ENCODE data around the gene SCN9A. TPM values are rescaled to one million over a fixed set of nuclear protein-coding genes. Genes with fewer than 3 reads are reported as not detected.

SCN9A gene
- total RNA-seq, 4 donors from 2014 or later: 0.51 to 3.5 (median 1.3) TPM

GRCh38 chr2:166202778-166203177, 173.0 kb downstream of the SCN9A start:
- TF ChIP-seq POLR2A (IDR thresholded peaks at IDR 0.05) (no peak), CTCF (IDR thresholded peaks at IDR 0.05) (no peak)
- no peak overlapping the region for H3K4me3 ChIP-seq (ENCODE audit: low read depth, poor library complexity, severe bottlenecking)
- intact Hi-C loops (cut with DNase I; ENCODE audit: low total_unique reads): no loop called here
- DNase-seq (ENCODE audit: low spot score in 2 of 2): no peak

- TF ChIP-seq CTCF (IDR thresholded peaks at IDR 0.05) (no peak), POLR2A (IDR thresholded peaks at IDR 0.05) (no peak)
- 43 to 51% methylated on average over 3 of the region's 3 CpGs for WGBS, 2 donors
- intact Hi-C loops (cut with DNase I; ENCODE audit: low total_unique reads): no loop called here
- DNase-seq (ENCODE audit: low spot score in 2 of 2): no peak
- H3K4me3 ChIP-seq (ENCODE audit: low read depth, poor library complexity, severe bottlenecking): no peak overlapping the region
Measured at GRCh38 chr2:166197446-166197845, 178.3 kb downstream of the SCN9A start.

GRCh38 chr2:166193407-166193806, 182.3 kb downstream of the SCN9A start:
- H3K4me3 ChIP-seq (ENCODE audit: low read depth, poor library complexity, severe bottlenecking): no peak overlapping the region
- intact Hi-C loops (cut with DNase I; ENCODE audit: low total_unique reads): no loop called here
- 83 to 86% methylated on average over 2 of the region's 2 CpGs for WGBS, 2 donors
- DNase-seq (ENCODE audit: low spot score in 2 of 2): no peak
- TF ChIP-seq POLR2A (IDR thresholded peaks at IDR 0.05) (no peak), CTCF (IDR thresholded peaks at IDR 0.05) (no peak)

GRCh38 chr2:166188084-166188483, 187.7 kb downstream of the SCN9A start:
- 23 to 31% methylated on average over 3 of the region's 3 CpGs for WGBS, 2 donors
- TF ChIP-seq CTCF (IDR thresholded peaks at IDR 0.05): no peak
- TF ChIP-seq POLR2A (IDR thresholded peaks at IDR 0.05): no peak
- H3K4me3 ChIP-seq (ENCODE audit: low read depth, poor library complexity, severe bottlenecking): no peak overlapping the region
- DNase-seq (ENCODE audit: low spot score in 2 of 2): no peak
- intact Hi-C loops (cut with DNase I; ENCODE audit: low total_unique reads): no loop called here

- intact Hi-C loops (cut with DNase I; ENCODE audit: low total_unique reads): no loop called here
- 50 to 51% methylated on average over 3 of the region's 3 CpGs for WGBS, 2 donors
- no peak for DNase-seq (ENCODE audit: low spot score in 2 of 2)
- no peak for TF ChIP-seq CTCF (IDR thresholded peaks at IDR 0.05)
- TF ChIP-seq POLR2A (IDR thresholded peaks at IDR 0.05): no peak
- H3K4me3 ChIP-seq (ENCODE audit: low read depth, poor library complexity, severe bottlenecking): no peak overlapping the region
Measured at GRCh38 chr2:166184789-166185188, 191.0 kb downstream of the SCN9A start.

GRCh38 chr2:166181813-166182154, 194.0 kb downstream of the SCN9A start:
- no peak for DNase-seq (ENCODE audit: low spot score in 2 of 2)
- intact Hi-C loops (cut with DNase I; ENCODE audit: low total_unique reads): no loop called here
- WGBS, 2 donors: 26 to 40% methylated on average over 3 of the region's 3 CpGs
- no peak overlapping the region for H3K4me3 ChIP-seq (ENCODE audit: low read depth, poor library complexity, severe bottlenecking)
- TF ChIP-seq POLR2A (IDR thresholded peaks at IDR 0.05) (no peak), CTCF (IDR thresholded peaks at IDR 0.05) (no peak)

All from lower leg skin (tissue), 4 donors.